GM12891 (cell line): ENCODE data around the gene HOXC5.

Source experiments
- DNase-seq: peaks from one replicate; pipeline ENCODE4 v3.0.0; 2011; ENCODE audit warnings: low spot score; ENCODE audit not compliant: insufficient read length
- FAIRE-seq: peaks from 2 replicates; lab custom pipeline; 2011; peaks lifted over from hg19 to GRCh38; lab: Jason Lieb, UNC
- PAX5 ChIP-seq: IDR thresholded peaks from 2 replicates; pipeline ENCODE4 v1.6.1; 2011; ENCODE audit warnings: low read length, moderate library complexity, mild to moderate bottlenecking; ENCODE audit not compliant: insufficient read depth, severe bottlenecking
- POLR2A ChIP-seq: IDR thresholded peaks from 2 replicates; pipeline ENCODE4 v1.6.1; 2011; ENCODE audit warnings: low read depth, low read length, control low read depth
- POLR2AphosphoS5 ChIP-seq: IDR thresholded peaks from 2 replicates; pipeline ENCODE4 v1.6.1; 2011; ENCODE audit warnings: low read depth, low read length, control low read depth
- POU2F2 ChIP-seq: IDR thresholded peaks from 2 replicates; pipeline ENCODE4 v1.6.1; 2011; ENCODE audit warnings: low read depth, mild to moderate bottlenecking, control low read depth, low read length, moderate library complexity
- SPI1 ChIP-seq: IDR thresholded peaks from 2 replicates; pipeline ENCODE4 v1.6.1; 2011; ENCODE audit warnings: low read depth, low read length, control low read depth
- TAF1 ChIP-seq: IDR thresholded peaks from 2 replicates; pipeline ENCODE4 v1.6.1; 2011; ENCODE audit warnings: low read depth, low read length, control low read depth

Gene HOXC5

DNA sequence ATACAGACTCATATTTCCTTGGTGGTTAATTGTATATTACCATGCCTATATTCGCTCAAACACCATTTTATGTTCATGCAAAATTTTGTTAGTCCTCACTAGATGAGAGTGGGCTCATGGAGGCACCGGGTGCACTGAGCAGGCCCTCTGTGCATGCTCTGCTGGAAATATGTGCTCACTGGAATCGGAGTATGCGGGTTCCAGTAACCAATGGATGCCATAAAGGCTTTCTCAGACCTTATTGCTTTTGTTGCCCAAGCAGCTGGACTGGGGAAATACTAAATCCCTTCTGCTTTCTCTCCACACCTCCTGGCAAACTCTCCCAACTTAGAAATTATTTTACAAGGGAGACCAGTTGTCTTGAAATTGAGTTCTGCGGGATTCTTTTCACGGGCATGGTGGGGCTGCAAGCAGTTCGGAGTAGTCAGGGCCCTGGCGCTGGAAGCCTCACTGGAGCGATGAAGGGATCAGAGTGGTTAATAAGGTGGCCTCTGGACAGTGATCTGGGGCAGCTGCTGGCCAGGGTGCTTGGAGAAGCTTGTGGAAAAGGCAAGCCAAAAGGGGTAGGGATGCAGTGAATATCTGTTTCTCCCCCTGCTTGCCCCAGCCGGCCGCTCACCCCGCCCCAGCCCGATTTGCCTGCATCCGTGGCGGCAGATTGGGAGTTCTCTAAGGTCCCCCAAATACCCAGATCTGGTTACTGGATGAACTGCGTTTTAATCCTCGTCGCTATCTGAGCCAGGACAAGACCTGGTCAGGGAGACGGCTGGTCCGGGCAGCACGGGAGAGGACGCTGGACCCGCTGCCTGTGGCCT lies 12.1 kb upstream of the HOXC5 start:
- DNase-seq (no peak), FAIRE-seq (no peak)
- no peak for TF ChIP-seq POU2F2
- no peak for TF ChIP-seq TAF1
- TF ChIP-seq POLR2A = no peak
- TF ChIP-seq POLR2AphosphoS5 = no peak
- no peak for TF ChIP-seq SPI1
- no peak for TF ChIP-seq PAX5

DNA sequence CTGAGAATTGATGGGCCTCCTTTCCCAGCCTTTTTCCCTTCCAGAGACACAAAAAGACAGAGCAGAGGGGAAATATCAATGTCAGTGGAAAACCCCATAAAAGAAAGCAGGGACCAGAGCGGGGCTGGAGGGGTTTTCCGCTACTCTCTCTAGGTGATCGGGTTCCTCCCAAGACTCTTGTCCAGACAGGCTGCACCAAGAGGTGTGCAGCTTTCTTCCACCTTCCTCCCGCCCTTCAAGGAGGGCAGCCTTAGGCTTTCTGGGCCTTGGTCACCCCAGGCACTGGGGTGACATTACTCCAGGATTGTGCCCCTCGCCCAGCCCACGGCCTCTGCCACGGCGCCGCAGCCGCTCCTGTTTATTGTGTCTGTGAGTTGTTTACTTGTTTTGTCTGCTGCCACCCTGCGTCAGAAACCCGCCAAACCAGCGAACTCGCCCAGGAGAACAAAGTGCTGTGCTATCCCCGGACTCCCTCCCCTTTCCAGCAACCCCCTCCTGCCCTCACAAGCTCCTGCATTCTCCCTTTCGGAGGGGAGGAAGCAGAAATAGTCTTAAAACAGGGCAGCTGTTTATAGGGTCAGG lies 11.3 kb upstream of the HOXC5 start:
- DNase-seq (no peak), FAIRE-seq (no peak)
- TF ChIP-seq POLR2AphosphoS5 = no peak

DNA sequence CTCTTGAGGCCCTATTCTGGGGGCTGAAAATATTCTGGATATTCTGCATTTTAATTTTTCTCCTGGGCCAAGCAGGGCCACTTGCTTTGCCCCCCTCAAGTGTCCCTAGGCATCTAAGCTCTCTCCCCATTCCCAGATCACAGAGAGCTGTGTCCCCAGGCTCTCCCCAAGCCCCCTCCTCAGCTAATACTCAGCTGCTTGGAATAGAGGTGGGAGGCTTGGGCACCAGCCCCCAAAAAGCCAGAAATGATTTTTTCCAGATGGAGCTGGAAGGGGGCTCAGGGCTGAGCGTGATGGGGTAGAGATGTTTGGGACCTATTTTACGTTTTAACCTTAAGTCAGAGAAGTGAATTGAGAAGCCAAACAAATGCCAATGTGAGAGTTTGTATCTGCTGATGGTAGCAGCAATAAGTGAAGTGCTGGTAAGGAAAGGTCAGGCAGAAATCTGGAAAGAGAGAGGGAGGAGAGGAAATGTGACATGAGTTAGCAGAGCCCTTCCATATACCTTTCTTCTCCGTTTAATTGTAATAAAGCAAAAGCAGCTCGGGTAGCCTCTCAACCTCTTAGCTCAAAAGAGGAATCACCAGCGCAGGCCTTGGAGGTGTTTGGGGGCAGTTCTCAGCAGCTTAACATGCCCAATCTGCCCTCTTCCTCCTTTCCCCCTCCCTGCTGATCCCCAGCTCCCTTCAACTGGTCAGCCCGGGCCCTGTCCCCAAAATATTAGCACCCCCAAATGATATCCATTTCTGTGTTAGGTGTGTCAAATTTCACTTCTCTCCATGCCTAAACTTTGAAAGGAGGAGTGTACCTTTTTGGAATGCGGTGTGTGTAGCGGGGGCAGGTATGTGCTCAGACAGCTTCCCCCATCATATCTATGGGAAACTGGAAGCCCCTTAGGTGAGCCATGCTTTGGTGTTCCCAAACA lies 9.6 kb upstream of the HOXC5 start:
- FAIRE-seq = no peak
- no peak for DNase-seq

GRCh38 chr12:54024127-54024526 lies 8.7 kb upstream of the HOXC5 start:
- FAIRE-seq = no peak

More for the DNA sequence above, 9.6 kb upstream of the HOXC5 start:
- no peak for TF ChIP-seq POLR2AphosphoS5

DNA sequence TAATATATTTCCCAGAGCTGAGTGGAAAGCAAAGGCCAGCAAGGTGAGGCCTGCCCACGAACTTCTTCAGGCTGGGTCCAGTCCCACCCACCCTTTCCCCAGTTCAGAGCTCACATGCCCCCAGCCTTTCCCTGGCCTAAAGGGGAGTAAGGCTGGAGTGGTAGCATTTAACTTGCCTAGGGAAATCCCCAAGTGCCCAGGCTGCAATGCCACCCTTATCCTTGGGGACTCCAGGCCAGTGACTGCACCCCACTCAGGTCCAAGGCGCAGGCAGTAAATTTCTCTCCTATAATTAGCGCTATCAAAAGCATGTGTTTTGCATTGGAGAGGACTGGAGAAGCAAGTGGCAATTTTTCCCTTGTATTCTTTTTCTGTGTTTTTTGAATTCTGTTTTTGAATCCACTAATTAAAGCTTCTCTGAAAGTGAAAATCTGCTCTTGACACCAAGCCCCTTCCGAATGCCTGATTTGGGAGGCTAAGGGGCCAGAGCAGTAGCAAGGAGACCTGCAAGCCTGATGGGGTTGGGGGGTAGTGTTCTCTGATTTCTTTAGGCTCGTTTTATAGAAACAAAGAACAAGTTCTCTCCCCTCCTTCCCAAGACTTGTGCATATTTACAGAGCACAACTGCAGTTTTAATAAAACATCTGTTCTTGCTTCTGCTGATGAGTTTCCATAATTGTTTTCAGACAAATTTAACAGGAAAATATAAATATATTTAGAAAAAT lies 8.1 kb upstream of the HOXC5 start:
- DNase-seq (no peak), FAIRE-seq (no peak)
- no peak for TF ChIP-seq SPI1
- TF ChIP-seq POU2F2 = no peak
- no peak for TF ChIP-seq PAX5
- TF ChIP-seq POLR2AphosphoS5 = no peak
- TF ChIP-seq TAF1 = no peak
- TF ChIP-seq POLR2A = no peak

More at GRCh38 chr12:54024127-54024526, 8.7 kb upstream of the HOXC5 start:
- no peak for DNase-seq
- no peak for TF ChIP-seq POU2F2
- no peak for TF ChIP-seq POLR2A
- no peak for TF ChIP-seq TAF1
- no peak for TF ChIP-seq PAX5

DNA sequence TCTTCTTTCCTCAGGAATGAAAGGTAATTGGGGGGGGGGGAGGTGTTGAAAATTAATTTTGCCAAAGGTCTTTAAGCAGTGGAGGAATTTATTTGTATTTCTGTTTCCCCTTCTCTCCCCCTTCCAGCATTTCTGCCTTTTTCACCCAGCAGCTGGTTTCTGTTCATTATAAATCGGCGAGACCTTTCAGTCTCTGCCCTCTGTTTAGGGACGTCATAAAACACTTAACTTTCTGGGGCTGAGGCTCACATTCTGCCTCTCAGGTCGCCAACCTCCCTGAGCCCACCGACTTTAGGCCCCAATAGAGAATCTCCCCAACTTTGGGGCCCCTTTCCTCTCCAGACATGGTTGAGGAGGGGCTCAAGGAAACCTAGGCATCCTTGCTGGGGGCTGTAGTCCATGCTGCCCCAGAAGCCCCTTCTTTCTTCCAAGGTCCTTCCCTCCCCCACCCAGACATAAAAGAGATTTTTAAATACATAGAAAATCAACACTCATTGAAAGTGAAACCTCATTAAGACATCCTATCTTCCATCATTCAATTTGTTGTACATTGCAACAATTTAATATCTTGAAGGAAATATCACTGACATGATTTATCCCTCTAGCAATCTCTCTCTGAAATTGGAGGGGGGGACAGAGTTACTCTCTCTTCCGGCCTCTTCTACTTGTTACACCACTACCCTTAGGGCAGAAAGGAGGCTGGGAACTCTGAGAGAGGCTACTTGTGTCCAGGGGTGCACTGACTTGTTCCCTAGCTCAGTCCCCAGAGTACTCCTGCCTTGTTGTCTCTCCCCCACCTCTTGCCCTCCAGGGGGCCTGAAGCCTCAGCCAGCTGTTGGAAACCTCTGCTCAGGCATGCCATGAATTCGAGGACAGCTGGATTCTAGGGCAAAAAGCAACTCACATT lies 7.1 kb upstream of the HOXC5 start:
- no peak for FAIRE-seq
- no peak for TF ChIP-seq TAF1
- no peak for DNase-seq

GRCh38 chr12:54026640-54027441 lies 6.0 kb upstream of the HOXC5 start:
- no peak for TF ChIP-seq TAF1
- FAIRE-seq (no peak), DNase-seq (no peak)

DNA sequence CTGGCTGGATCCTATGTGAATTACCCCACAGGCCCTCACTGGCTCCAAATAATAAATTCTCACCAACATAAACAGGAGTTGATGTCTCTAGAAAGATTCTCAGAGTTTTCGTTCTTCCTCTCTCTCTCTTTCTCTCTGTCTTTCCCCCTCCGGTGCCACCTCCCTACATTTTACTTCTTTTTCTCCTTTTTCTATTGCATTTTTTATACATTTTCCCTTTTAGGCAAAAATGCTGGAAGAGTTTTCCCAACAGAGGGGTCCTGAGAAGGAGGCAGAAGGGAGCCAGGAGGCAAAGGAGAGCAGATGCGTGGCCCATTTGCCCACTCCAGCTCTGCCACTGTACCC lies 5.4 kb upstream of the HOXC5 start:
- FAIRE-seq = no peak
- no peak for DNase-seq
- TF ChIP-seq POLR2A (no peak), POLR2AphosphoS5 (no peak), PAX5 (no peak), TAF1 (no peak), SPI1 (no peak), POU2F2 (no peak)
